Neural crest cell (in vitro differentiated cells): Measurements from ENCODE around the gene USE1. TPM values are rescaled to one million over a fixed set of nuclear protein-coding genes. Genes with fewer than 3 reads are reported as not detected.

Experiments
- DNase-seq: peaks from one replicate; pipeline ENCODE4 v3.0.0; 2021; ENCODE audit warnings: low read depth, mixed read lengths, low spot score
- H3K27ac Mint-ChIP-seq: one replicate; pipeline ENCODE4 v1.8.0; 2021; ENCODE audit warnings: mild to moderate bottlenecking, mixed read lengths; ENCODE audit not compliant: unreplicated experiment
- H3K27me3 Mint-ChIP-seq: 2 replicates; pipeline ENCODE4 v1.8.0; 2021; ENCODE audit warnings: low read depth, mild to moderate bottlenecking, mixed read lengths
- H3K36me3 Mint-ChIP-seq: 2 replicates; pipeline ENCODE4 v1.8.0; 2021; ENCODE audit warnings: low read depth, mild to moderate bottlenecking, mixed read lengths
- H3K4me1 Mint-ChIP-seq: 2 replicates; pipeline ENCODE4 v1.8.0; 2021; ENCODE audit warnings: mixed read lengths
- H3K4me3 Mint-ChIP-seq: one replicate; pipeline ENCODE4 v1.8.0; 2021; ENCODE audit warnings: mild to moderate bottlenecking, mixed read lengths
- H3K9me3 Mint-ChIP-seq: 2 replicates; pipeline ENCODE4 v1.8.0; 2021; ENCODE audit warnings: mixed read lengths
- CTCF ChIP-seq: fragments of 200-600 bp; sonication (generic); conservative IDR thresholded peaks from 2 replicates; pipeline ENCODE4 v1.5.0; 2021; ENCODE audit warnings: antibody characterized with exemption, mild to moderate bottlenecking
- total RNA-seq: library from RNA; stranded (reverse); gene quantifications from 2 replicates; pipeline ENCODE4 v1.2.1, GENCODE V29; 2021

Gene USE1
- total RNA-seq, 1 donor from 2014 or later = 15.7 TPM

- Mint-ChIP-seq H3K27ac (peak overlapping the region; percentile 94), H3K4me3 (peak overlapping the region; percentile 98), H3K36me3 (peaks cover 3% of the 10 kb centered on the region), H3K27me3 (peaks cover 9% of the 10 kb centered on the region), H3K4me1 (peaks cover 64% of the 10 kb centered on the region), H3K9me3 (no peaks in the 10 kb centered on the region)
- TF ChIP-seq CTCF = no peak
- no peak for DNase-seq
Observed at GRCh38 chr19:17244618-17245534, 29.7 kb downstream of the USE1 start.

GRCh38 chr19:17245535-17245984, 30.4 kb downstream of the USE1 start, which contains the start of gene NR2F6:
NR2F6 (minus strand) TSS chr19:17245919; CDS start chr19:17245220, 699 bp downstream.
- H3K36me3 Mint-ChIP-seq = peaks cover 3% of the 10 kb centered on the region
- no peak for DNase-seq
- H3K4me1 Mint-ChIP-seq = peaks cover 57% of the 10 kb centered on the region
- peaks cover 9% of the 10 kb centered on the region for H3K27me3 Mint-ChIP-seq
- H3K4me3 Mint-ChIP-seq = peak within 1 kb of the TSS; percentile 98
- TF ChIP-seq CTCF = no peak
- peak within 1 kb of the TSS; percentile 98 for H3K27ac Mint-ChIP-seq
- no peaks in the 10 kb centered on the region for H3K9me3 Mint-ChIP-seq

- peak overlapping the region; percentile 67 for H3K27ac Mint-ChIP-seq
- H3K36me3 Mint-ChIP-seq = peaks cover 3% of the 10 kb centered on the region
- H3K4me3 Mint-ChIP-seq = peak overlapping the region; percentile 88
- peaks cover 9% of the 10 kb centered on the region for H3K27me3 Mint-ChIP-seq
- TF ChIP-seq CTCF = no peak
- H3K4me1 Mint-ChIP-seq = peaks cover 51% of the 10 kb centered on the region
- DNase-seq = no peak
- no peaks in the 10 kb centered on the region for H3K9me3 Mint-ChIP-seq
Observed at GRCh38 chr19:17246681-17247425, 31.7 kb downstream of the USE1 start.

- H3K27me3 Mint-ChIP-seq = peaks cover 9% of the 10 kb centered on the region
- DNase-seq = peak; percentile 63
- no peaks in the 10 kb centered on the region for H3K9me3 Mint-ChIP-seq
- H3K27ac Mint-ChIP-seq = peak overlapping the region; percentile 27
- peaks cover 41% of the 10 kb centered on the region for H3K4me1 Mint-ChIP-seq
- TF ChIP-seq CTCF = no peak
- H3K36me3 Mint-ChIP-seq = no peaks in the 10 kb centered on the region
- H3K4me3 Mint-ChIP-seq = peak overlapping the region; percentile 81
Observed at GRCh38 chr19:17248011-17248776, 33.0 kb downstream of the USE1 start.
